GM15510 (cell line): ENCODE results near the gene TTC23L.

ENCODE experiments used
- POLR2A ChIP-seq: IDR thresholded peaks from 3 replicates; pipeline ENCODE4 v1.6.1; 2011; ENCODE audit warnings: borderline replicate concordance; ENCODE audit not compliant: insufficient read length; ENCODE audit errors: extremely low read depth

TTC23L gene

DNA sequence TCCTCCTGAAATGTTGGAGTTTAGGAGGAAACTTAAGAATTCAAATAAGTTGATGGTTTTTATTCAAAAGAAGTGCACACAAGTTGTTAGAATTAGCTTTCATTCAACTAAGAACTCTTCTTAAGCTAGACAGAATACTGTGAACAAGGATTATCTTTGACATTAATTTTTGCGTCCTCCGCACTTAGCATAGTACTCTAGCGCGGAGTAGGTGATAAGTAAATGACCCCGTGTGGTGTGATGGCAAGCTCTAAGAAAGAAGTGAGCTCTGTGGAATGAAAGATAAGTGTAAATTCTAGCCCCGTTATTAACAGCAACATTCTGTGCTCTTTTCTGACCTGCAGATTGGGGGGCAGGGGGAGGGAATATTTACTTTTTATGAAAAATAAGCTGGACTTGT is 77.6 kb downstream of the TTC23L start:
- no peak for TF ChIP-seq POLR2A

DNA sequence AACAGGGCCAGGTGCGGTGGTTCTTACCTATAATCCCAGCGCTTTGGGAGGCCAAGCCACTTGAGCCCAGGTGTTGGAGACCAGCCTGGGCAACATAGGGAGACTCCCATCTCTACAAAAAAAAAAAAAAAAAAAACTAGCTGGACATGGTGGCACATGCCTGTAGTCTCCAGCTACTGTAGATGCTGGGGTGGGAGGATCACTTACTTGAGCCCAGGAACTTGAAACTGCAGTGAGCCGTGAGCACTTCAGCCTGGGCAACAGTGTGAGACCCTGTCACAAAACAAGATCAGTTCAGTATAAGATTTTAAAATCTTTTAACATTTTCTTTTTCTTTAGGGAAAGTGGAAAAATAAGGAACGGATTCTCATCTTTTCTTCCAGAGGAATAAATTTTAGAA is 79.1 kb downstream of the TTC23L start:
- TF ChIP-seq POLR2A = no peak

DNA sequence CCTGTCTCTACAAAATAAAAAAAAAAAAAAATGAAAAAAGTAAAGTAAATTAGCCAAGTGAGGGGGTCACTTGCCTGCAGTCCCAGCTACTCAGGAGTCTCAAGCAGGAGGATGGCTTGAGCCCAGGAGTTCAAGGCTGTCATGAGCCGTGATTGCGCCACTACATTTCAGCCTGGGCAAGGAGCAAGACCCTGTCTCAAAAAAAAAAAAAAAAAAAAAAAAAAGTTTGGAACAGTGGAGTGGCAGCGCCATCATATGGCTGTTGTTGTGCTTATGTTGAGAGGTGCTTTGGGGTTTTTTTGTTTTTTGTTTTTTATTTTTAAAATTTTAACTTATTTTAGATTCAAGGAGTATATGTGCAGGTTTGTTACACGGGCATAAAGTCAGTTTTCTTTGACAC is 80.1 kb downstream of the TTC23L start:
- TF ChIP-seq POLR2A = no peak

DNA sequence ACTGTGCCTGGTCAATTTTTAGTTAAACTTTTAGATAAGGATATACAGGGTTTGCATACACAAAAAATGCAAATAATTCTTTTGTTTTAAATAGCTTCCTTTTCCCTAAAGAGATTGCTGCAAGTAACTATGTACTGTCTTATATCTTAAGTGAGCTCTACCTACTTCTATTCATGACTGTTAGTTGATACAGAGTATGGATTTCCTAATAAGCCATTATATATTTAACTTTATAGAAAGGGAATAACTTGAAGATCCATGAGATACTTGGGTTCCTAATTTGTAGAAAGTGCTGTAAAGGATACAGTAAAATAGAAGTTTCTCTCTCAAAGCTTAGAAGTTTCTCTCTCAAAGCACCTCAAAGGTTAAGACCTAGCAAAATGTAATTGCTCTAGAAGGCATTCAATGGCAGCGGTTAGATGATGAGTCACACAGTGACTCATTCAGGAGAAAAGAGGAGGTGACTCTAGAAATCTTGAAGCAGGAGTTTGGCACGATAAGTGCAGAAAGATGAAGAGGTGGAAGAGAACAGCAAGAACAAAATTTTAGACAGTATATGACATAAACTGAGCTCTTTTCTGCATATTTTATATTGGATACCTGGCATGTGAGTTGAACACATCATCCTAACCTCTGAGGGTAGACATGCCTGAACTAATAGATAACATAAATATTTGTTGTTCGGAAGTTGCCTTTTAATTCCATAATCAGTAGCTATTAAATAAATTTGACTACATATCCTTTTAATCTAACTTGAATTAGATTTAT is 84.9 kb downstream of the TTC23L start:
- no peak for TF ChIP-seq POLR2A

DNA sequence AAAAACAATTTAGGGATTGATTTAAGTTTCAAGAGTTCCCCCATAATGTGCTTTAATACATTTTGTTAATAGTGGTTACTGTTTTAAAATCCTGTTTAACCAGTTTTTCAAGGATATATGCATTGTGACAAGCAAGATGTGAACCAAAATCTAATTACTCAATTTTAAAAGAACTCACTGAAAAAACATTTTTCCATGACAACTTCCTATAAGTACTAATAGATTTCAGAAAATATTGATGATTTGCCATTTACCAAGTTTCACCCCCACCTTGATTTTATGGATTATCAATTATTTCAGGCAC is 85.5 kb downstream of the TTC23L start:
- no peak for TF ChIP-seq POLR2A

DNA sequence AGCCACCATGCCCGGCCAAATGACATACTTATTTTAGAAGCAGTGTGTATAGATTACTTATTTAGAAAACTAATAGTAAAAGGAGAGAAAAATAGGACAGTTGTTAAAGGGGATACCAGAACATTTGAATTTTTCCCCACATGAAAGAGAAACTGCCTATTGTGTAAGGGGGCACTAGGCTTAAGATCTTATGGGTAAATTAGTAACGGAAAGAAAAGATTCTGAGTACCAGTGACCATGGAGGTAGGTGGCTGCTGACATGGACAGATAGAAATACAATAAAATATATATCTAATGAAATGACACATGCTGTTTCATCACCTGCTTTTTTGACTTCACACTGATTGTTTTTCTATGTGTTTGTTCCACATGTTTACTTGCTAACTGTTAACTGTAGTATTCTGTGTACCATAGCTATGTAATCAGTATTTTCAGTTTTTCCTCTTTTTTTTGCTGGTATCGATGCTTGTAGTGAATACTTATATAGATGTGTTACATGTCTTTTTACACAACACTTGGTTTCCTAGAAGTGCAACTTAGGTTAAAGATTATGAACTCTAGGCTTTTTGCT is 87.4 kb downstream of the TTC23L start:
- no peak for TF ChIP-seq POLR2A

DNA sequence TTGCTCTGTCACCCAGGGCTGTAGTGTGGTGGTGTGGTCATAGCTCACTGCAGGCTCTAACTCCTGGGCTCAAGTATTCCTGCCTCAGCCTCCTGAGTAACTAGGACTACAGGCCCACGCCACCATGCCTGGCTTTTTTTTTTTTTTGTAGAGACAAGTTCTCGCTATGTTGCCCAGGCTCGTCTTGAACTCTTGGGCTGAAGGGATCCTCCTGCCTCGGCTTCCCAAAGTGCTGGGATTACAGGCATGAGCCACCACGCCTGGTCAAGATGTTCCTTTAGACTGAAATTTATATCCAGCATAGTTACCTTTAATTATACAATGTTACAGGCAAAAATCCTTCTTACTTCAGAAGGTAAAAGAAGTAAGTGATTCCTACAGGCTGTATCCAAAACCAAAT is 88.8 kb downstream of the TTC23L start:
- TF ChIP-seq POLR2A = no peak

DNA sequence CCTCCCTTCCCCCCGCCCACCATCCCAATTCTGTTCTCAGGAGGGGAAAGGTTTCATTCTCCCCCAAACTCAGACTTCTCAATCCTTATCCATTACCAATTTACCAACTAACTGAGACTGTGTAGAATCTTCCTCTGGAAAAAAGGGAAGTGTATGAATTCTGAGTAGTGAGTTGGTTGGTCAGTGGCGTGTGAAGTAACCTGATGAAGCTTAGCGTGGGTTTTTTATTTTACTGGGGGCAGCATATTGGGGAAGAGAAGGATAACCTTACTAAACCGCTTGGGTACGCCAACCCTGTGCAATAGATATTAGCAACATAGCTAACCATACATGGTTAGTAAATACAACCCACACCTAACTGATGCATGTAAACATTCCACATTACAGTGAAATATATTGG is 89.3 kb downstream of the TTC23L start:
- no peak for TF ChIP-seq POLR2A

DNA sequence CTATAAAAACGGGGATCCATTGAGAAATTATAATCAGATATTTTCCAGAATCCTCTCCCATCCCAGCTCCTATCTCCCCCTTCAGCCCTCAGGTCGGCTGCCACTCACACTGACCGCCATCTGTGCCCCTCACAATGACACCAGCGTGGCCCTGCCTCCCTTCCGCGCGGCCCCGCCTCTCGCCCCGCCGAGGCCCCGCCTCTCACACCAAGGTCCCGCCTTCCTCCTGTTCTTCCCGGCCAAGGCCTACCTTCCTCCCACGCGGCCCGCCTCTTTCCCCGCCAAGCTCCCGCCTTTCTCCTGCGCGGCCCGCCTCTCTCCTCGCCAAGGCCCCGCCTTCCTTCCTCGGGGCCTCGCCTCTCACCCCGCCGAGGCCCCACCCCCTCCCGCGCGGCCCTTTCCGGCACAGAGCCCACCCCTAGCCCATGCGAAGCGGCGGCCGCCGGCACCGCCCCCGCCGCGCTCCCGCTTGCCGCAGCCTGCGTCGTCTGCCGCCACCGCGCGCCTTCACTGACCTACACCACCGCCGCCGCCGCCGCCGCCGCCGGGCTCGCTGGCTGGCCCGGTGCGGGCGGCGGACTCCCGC is 90.3 kb downstream of the TTC23L start, which contains the start of gene DNAJC21:
Gene DNAJC21, plus strand, starts transcription at position 426 of the 586 bp plus-strand sequence. CDS start 261 bp downstream, outside the sequence.
- no peak for TF ChIP-seq POLR2A

DNA sequence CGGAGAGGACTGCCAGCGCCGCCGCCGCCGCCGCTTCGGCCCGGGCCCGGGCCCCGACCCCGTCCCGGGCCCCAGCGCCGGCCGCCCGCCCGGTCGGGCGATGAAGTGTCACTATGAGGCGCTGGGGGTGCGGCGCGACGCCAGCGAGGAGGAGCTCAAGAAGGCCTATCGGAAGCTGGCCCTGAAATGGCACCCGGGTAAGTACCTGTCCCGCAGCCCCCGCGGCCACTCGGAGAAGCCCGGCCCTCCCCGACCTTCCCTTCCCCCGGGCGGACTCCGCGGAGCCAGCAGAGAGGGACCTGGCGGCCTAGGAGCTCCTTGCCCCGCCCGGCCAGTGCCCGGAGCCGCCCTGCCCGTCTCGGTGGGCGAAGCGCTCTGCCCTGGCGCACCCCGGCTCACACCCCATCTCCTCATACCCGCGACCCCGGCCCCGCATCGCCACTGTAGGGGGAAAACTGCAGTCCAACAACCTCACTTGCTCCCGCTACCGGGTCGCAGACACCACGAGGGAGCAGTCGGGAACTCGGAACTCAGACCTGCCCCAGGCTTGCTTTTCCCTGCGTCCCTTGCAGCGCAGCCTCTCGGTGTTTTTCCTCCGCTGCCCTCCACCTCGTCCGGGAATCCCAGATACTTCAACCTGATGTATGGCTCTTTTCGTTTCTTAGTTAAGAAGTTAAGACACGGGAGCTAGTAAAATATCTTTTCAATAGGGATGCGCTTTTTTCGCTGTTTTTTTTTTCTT is 90.9 kb downstream of the TTC23L start:
- TF ChIP-seq POLR2A = peak; percentile 54

DNA sequence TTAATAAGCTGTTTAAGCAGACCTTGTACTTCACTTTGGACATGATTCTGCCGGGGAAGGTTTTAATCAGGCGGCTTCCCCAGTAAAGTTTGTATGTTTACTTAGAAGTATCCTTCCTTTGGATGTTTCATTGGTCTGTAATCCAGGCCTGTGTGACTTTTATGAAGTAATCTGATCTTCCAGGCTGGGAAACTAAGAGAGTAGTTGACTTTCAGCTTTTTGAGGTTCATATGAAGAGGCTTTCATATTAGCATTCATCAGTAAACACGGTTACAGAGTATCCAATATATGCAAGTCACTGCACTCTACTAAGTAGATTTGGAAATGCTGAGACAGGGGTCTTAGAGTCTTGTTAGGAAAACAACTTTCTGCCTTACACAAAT is 91.5 kb downstream of the TTC23L start:
- no peak for TF ChIP-seq POLR2A

DNA sequence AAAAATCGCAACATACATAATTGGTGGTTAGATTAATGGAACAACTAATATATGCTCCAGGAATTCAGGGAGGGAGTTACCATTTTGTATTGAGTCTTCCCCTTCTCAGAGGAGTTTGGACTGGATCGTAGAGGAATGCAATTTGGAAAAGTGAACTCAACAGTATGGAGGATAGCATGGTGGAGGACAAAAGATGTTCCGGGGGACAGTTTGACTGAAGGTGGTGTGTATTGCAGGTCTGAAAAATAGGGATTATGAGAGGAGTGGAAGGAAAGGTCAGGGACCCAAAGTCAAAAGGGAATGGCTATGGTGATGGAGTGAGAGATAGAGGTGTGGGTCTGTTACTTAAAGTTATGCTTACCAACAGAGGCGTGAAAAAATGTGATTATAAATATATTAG is 91.9 kb downstream of the TTC23L start:
- TF ChIP-seq POLR2A = no peak

DNA sequence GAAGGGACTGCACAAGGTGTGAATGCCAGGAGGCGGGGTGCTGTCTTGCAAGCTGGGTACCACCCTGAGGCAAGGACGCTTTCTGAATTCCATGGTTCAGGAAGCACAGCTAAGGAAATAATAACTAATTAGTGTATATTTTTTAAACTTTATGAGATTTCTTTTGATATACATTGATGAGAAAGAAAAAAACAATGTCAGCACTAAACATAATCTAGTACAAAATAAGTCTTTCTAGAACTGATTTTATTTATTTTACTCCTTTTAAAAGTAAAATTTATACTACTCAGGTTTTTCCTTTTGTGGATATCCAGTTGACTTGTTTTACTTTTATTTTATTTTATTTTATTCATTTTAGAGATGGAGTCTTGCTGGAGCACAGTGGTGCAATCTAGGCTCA is 94.0 kb downstream of the TTC23L start:
- TF ChIP-seq POLR2A = no peak

DNA sequence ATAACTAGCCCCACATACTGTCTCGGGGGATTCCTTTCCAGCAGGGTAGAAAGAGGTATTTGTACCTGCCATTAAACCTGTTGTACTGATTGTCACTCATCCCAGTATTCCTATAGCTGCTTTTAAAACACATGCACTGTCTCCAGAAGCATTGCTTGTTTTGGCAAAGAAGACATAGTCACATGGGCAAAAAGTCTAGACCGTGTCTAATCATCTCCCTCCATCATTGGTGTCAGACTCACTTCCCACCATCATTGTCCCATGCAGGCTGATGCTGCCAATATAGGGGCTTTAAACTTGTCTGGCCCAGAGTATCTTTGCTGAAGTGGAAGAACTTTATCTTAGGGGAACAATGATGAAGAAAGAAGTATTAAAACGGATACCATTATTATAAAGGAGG is 103.0 kb downstream of the TTC23L start:
- TF ChIP-seq POLR2A = no peak

DNA sequence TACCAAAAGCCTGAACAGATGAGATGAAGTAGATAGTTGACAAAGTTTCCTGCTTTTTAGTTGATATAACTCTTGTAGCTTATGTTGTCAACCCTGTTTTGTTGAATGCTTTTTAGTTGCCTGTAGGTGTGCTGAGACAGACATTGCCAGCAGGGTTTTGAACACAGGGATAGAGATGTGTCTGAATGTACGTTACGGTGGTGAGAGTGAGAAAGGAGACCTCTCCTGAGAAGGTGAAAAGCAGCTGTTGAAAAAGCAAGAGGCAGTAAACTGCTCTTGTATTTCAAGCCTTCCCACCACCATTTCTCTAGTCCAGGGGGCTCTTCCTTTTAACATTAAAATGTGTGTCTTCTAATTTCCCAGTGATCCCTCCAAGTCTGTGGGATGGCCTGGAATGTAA is 105.1 kb downstream of the TTC23L start:
- no peak for TF ChIP-seq POLR2A

DNA sequence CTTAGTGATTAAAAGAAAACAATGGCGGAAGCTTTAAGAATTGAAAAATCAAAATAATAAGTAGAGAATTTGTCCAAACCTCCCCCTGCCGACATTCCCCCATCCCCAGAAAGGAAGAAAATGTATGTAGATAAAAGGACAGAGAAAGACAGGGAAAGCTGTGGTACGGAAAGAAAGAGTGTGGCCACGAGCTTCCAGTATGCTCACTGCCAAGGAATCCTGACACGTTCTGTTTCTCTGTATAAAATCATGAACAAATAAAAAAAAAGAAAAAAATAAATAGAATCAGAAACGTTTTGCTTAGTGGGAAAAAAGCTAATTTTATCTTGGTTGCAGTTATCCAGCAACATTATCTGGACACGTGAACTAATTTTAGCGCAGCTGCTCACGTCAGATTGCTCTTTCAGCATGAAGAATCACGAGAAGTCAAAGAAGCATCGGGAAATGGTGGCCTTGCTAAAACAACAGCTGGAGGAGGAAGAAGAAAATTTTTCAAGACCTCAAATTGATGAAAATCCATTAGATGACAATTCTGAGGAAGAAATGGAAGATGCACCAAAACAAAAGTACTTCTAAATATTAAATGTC is 105.6 kb downstream of the TTC23L start:
- TF ChIP-seq POLR2A = no peak
